ENCODE data around the gene ANO1. TPM values are rescaled to one million over a fixed set of nuclear protein-coding genes. Genes with fewer than 3 reads are reported as not detected.

ANO1 gene
- total and polyA plus RNA-seq, 2 donors (not counting 1 experiment from before 2014, with no cell fraction given), result not detected

DNA sequence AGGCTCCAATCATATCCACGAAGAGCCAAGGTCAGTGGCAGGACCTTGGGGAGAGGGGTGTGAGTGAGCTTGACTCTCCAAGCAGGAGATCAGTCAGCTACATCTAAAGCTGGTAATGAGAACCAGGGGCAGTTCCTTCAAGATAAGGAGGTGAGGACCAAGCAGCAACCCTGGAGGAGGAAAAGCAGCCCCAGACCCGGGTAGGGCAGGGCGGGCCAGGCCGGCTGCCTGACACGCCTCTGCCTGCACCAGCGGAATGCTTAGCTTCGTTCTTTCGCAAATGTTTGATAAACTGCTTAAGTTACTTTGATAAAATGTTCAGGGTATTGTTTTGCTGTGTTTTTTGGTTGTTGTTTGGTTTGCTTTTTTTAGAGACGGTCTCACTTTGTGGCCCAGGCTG lies 106.3 kb downstream of the ANO1 start:
- Mint-ChIP-seq H3K27ac (no peak overlapping the region), H3K4me3 (no peak overlapping the region), H3K4me1 (no peaks in the 10 kb centered on the region), H3K27me3 (peaks cover 3% of the 10 kb centered on the region), H3K9me3 (ENCODE audit: insufficient read depth) (no peaks in the 10 kb centered on the region)
- Histone ChIP-seq H3K9me3 (ENCODE audit: control extremely low read depth in 1 of 3, control insufficient read depth in 2 of 3, insufficient read depth in 1 of 3, low read length in 2 of 3) (peaks cover 0 to 9% (median 0%) of the 10 kb centered on the region in 3 donors), H3K79me2 (ENCODE audit: control insufficient read depth, insufficient read depth, low read length) (no peaks in the 10 kb centered on the region), H3K9ac (ENCODE audit: low read length) (no peak overlapping the region), H3K4me1 (ENCODE audit: control insufficient read depth in 2 of 2, insufficient read depth in 2 of 2, low read length in 2 of 2) (no peaks in the 10 kb centered on the region), H3K27ac (ENCODE audit: low read length in 2 of 2) (no peak overlapping the region), H3K4me3 (ENCODE audit: control extremely low read depth in 1 of 5, extremely low read depth in 1 of 5, insufficient read depth in 1 of 5, low read depth in 2 of 5, low read length in 4 of 5) (no peak overlapping the region), H4K20me1 (ENCODE audit: control insufficient read depth, insufficient read depth, low read length, poor library complexity, severe bottlenecking) (no peaks in the 10 kb centered on the region), H3K36me3 (replicated peaks in 1 of 2; ENCODE audit: control extremely low read depth in 1 of 2, control insufficient read depth in 1 of 2, extremely low read depth in 1 of 2, insufficient read depth in 2 of 2, low read length in 1 of 2) (no peaks in the 10 kb centered on the region), H3K4me2 (replicated peaks; ENCODE audit: low read depth, low read length, poor library complexity, severe bottlenecking) (no peak overlapping the region), H2AFZ (ENCODE audit: insufficient read depth, low read depth, low read length, poor library complexity, severe bottlenecking) (no peak overlapping the region), H3K27me3 (replicated peaks in 1 of 4; ENCODE audit: control extremely low read depth in 1 of 4, control insufficient read depth in 3 of 4, insufficient read depth in 4 of 4, low read length in 3 of 4) (peaks cover 0 to 4% (median under 1%) of the 10 kb centered on the region in 4 experiments)
- intact Hi-C loops (cut with micrococcal nuclease), result no loop called here
- DNase-seq (no peak), ATAC-seq (ENCODE audit: low read depth) (no peak)
- ChIA-PET POLR2A (no interaction called here), CTCF (interaction anchor here (0.8 kb wide), 1 partner anchor 12 kb away, joined by 3 read pairs; no protein-coding TSS in a partner anchor)
- TF ChIP-seq EZH2 (IDR thresholded peaks at IDR 0.05; ENCODE audit: borderline replicate concordance, insufficient read depth, low read depth, low read length, poor library complexity, severe bottlenecking), result no peak
- TF ChIP-seq CTCF (IDR thresholded peaks at IDR 0.05), result no peak
- WGBS (ENCODE audit: insufficient coverage), result 91% methylated on average over 7 of the region's 9 CpGs

- TF ChIP-seq CTCF (IDR thresholded peaks at IDR 0.05), result no peak
- no peak for TF ChIP-seq EZH2 (IDR thresholded peaks at IDR 0.05; ENCODE audit: borderline replicate concordance, insufficient read depth, low read depth, low read length, poor library complexity, severe bottlenecking)
- no peaks in the 10 kb centered on the region for H3K4me1 Mint-ChIP-seq
- POLR2A ChIA-PET, result no interaction called here
Measured at GRCh38 chr11:70185348-70186055, 107.4 kb downstream of the ANO1 start.

More at GRCh38 chr11:70185348-70186055, 107.4 kb downstream of the ANO1 start:
- H3K9me3 ChIP-seq (ENCODE audit: control extremely low read depth in 1 of 3, control insufficient read depth in 2 of 3, insufficient read depth in 1 of 3, low read length in 2 of 3), result peaks cover 0 to 9% (median 0%) of the 10 kb centered on the region in 3 donors
- no peaks in the 10 kb centered on the region for H3K4me1 ChIP-seq (ENCODE audit: control insufficient read depth in 2 of 2, insufficient read depth in 2 of 2, low read length in 2 of 2)
- no peaks in the 10 kb centered on the region for H3K9me3 Mint-ChIP-seq (ENCODE audit: insufficient read depth)
- no peaks in the 10 kb centered on the region for H4K20me1 ChIP-seq (ENCODE audit: control insufficient read depth, insufficient read depth, low read length, poor library complexity, severe bottlenecking)
- DNase-seq (no peak), ATAC-seq (ENCODE audit: low read depth) (no peak)
- no peaks in the 10 kb centered on the region for H3K36me3 ChIP-seq (replicated peaks in 1 of 2; ENCODE audit: control extremely low read depth in 1 of 2, control insufficient read depth in 1 of 2, extremely low read depth in 1 of 2, insufficient read depth in 2 of 2, low read length in 1 of 2)
- no peak overlapping the region for H3K27ac ChIP-seq (ENCODE audit: low read length in 2 of 2)
- H3K4me2 ChIP-seq (replicated peaks; ENCODE audit: low read depth, low read length, poor library complexity, severe bottlenecking), result no peak overlapping the region
- CTCF ChIA-PET, result interaction anchor here (0.7 kb wide), 1 partner anchor 20 kb away, joined by 4 read pairs; no protein-coding TSS in a partner anchor
- H2AFZ ChIP-seq (ENCODE audit: insufficient read depth, low read depth, low read length, poor library complexity, severe bottlenecking), result no peak overlapping the region
- intact Hi-C loops (cut with micrococcal nuclease), result no loop called here
- no peak overlapping the region for H3K27ac Mint-ChIP-seq
- H3K9ac ChIP-seq (ENCODE audit: low read length), result no peak overlapping the region
- H3K4me3 ChIP-seq (ENCODE audit: control extremely low read depth in 1 of 5, extremely low read depth in 1 of 5, insufficient read depth in 1 of 5, low read depth in 2 of 5, low read length in 4 of 5), result no peak overlapping the region
- no peaks in the 10 kb centered on the region for H3K79me2 ChIP-seq (ENCODE audit: control insufficient read depth, insufficient read depth, low read length)
- H3K27me3 ChIP-seq (replicated peaks in 1 of 4; ENCODE audit: control extremely low read depth in 1 of 4, control insufficient read depth in 3 of 4, insufficient read depth in 4 of 4, low read length in 3 of 4), result peaks cover 0 to 4% (median 1%) of the 10 kb centered on the region in 4 experiments
- WGBS (ENCODE audit: insufficient coverage), result 92% methylated on average over 25 of the region's 28 CpGs
- no peak overlapping the region for H3K4me3 Mint-ChIP-seq
- H3K27me3 Mint-ChIP-seq, result peaks cover 3% of the 10 kb centered on the region

Data from B cell (primary cell).